Measurements from ENCODE around the gene NDUFAF8. TPM values are rescaled to one million over a fixed set of nuclear protein-coding genes. Genes with fewer than 3 reads are reported as not detected.

NDUFAF8 gene
- total RNA-seq, 2 experiments from 2014 or later, result 72.3 to 75.4 TPM

DNA sequence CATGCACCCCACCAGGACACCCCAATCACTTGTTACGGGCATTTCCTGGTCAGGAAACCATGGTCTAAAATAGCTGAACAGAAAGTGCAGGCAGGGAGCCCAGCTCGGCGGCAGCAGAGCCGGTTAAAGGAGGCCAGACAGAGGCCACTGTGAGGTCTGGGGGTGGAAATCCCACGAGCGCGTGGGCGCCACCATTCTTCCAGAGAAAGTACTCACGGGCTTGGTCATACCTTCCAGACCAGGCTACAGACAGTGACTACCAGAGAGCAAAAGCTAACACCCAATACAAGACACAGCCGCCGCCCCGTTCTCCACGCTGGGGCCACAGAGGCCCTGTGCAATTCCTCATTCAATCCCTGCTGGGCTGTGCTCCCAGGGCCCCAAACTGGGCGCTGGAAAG is 28.2 kb upstream of the NDUFAF8 start:
- DNase-seq (no peak), ATAC-seq (no peak)
- TF ChIP-seq CTCF (IDR thresholded peaks at IDR 0.05), result no peak
- no peaks in the 10 kb centered on the region for H3K36me3 Mint-ChIP-seq (ENCODE audit: low read depth)
- intact Hi-C loops (cut with micrococcal nuclease), result no loop called here
- H3K4me1 Mint-ChIP-seq (ENCODE audit: low read depth), result peaks cover 2% of the 10 kb centered on the region
- H3K9me3 Mint-ChIP-seq, result no peaks in the 10 kb centered on the region
- ChIA-PET CTCF (no interaction called here), POLR2A (no interaction called here)
- no peak overlapping the region for H3K27ac Mint-ChIP-seq
- no peaks in the 10 kb centered on the region for H3K27me3 Mint-ChIP-seq
- no peak overlapping the region for H3K4me3 Mint-ChIP-seq

- no peaks in the 10 kb centered on the region for H3K36me3 Mint-ChIP-seq (ENCODE audit: low read depth)
- DNase-seq, result no peak
- ChIA-PET POLR2A (interaction anchor here (0.8 kb wide), 1 partner anchor 7 kb away, joined by 4 read pairs; no protein-coding TSS in a partner anchor), CTCF (no interaction called here)
- H3K27ac Mint-ChIP-seq, result no peak overlapping the region
- H3K9me3 Mint-ChIP-seq, result no peaks in the 10 kb centered on the region
- H3K4me1 Mint-ChIP-seq (ENCODE audit: low read depth), result peaks cover 2% of the 10 kb centered on the region
- intact Hi-C loops (cut with micrococcal nuclease), result no loop called here
- no peak overlapping the region for H3K4me3 Mint-ChIP-seq
- H3K27me3 Mint-ChIP-seq, result no peaks in the 10 kb centered on the region
- no peak for TF ChIP-seq CTCF (IDR thresholded peaks at IDR 0.05)
- no peak for ATAC-seq
Measured at GRCh38 chr17:81212365-81212764, 26.8 kb upstream of the NDUFAF8 start.

- H3K9me3 Mint-ChIP-seq, result no peaks in the 10 kb centered on the region
- DNase-seq (no peak), ATAC-seq (no peak)
- H3K27me3 Mint-ChIP-seq, result no peaks in the 10 kb centered on the region
- ChIA-PET CTCF (no interaction called here), POLR2A (no interaction called here)
- no peak overlapping the region for H3K27ac Mint-ChIP-seq
- TF ChIP-seq CTCF (IDR thresholded peaks at IDR 0.05), result no peak
- no peak overlapping the region for H3K4me3 Mint-ChIP-seq
- H3K4me1 Mint-ChIP-seq (ENCODE audit: low read depth), result peaks cover 2% of the 10 kb centered on the region
- H3K36me3 Mint-ChIP-seq (ENCODE audit: low read depth), result no peaks in the 10 kb centered on the region
- intact Hi-C loops (cut with micrococcal nuclease), result no loop called here
Measured at GRCh38 chr17:81213978-81214377, 25.1 kb upstream of the NDUFAF8 start.

GRCh38 chr17:81217491-81217890 is 21.6 kb upstream of the NDUFAF8 start:
- ATAC-seq (no peak), DNase-seq (no peak)
- POLR2A ChIA-PET, result no interaction called here
- H3K27me3 Mint-ChIP-seq, result no peaks in the 10 kb centered on the region
- no peak overlapping the region for H3K27ac Mint-ChIP-seq
- peaks cover 7% of the 10 kb centered on the region for H3K4me1 Mint-ChIP-seq (ENCODE audit: low read depth)
- no peak for TF ChIP-seq CTCF (IDR thresholded peaks at IDR 0.05)
- intact Hi-C loops (cut with micrococcal nuclease), result no loop called here
- no peaks in the 10 kb centered on the region for H3K9me3 Mint-ChIP-seq
- no peaks in the 10 kb centered on the region for H3K36me3 Mint-ChIP-seq (ENCODE audit: low read depth)
- CTCF ChIA-PET, result no interaction called here
- no peak overlapping the region for H3K4me3 Mint-ChIP-seq

- no peaks in the 10 kb centered on the region for H3K36me3 Mint-ChIP-seq (ENCODE audit: low read depth)
- no peak overlapping the region for H3K4me3 Mint-ChIP-seq
- H3K27ac Mint-ChIP-seq, result no peak overlapping the region
- ChIA-PET CTCF (no interaction called here), POLR2A (no interaction called here)
- ATAC-seq (no peak), DNase-seq (no peak)
- TF ChIP-seq CTCF (IDR thresholded peaks at IDR 0.05), result no peak
- H3K9me3 Mint-ChIP-seq, result no peaks in the 10 kb centered on the region
- peaks cover 6% of the 10 kb centered on the region for H3K4me1 Mint-ChIP-seq (ENCODE audit: low read depth)
- no peaks in the 10 kb centered on the region for H3K27me3 Mint-ChIP-seq
- intact Hi-C loops (cut with micrococcal nuclease), result no loop called here
Measured at GRCh38 chr17:81218459-81218858, 20.7 kb upstream of the NDUFAF8 start.
